ENCODE data around the gene VEZT. TPM values are rescaled to one million over a fixed set of nuclear protein-coding genes. Genes with fewer than 3 reads are reported as not detected.

The VEZT gene
- polyA plus RNA-seq, 1 of the 3 experiments (the other 2 are of a cell fraction): 41.2 TPM

DNA sequence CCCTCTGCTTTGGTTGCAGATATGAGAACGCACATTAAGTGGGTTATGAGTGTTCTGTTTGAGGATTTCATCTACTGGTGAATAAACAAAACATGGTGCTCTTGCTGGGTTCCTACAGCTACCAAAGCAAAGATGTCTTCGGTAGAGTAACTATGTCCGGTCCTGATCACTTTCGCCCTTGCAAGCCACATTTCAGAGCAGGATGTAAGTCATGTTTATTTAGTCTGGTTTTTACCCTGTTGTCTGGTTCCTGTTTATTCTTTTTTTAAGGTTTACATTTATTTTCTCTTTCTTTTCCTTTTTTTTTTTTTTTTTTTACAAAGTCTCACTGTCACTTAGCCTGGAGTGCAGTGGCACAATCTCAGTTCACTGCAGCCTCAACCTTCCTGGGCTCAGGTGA is 99.2 kb downstream of the VEZT start:
- WGBS (ENCODE audit: low lambda C conversion rate): 94% methylated on average over 4 of the region's 4 CpGs
- no peaks in the 10 kb centered on the region for H3K9me2 ChIP-seq
- H3K4me3 ChIP-seq (ENCODE audit: low read depth in 2 of 2, low read length in 1 of 2): no peak overlapping the region
- H3K9ac ChIP-seq: no peak overlapping the region
- no peaks in the 10 kb centered on the region for H3K27me3 ChIP-seq (ENCODE audit: insufficient read depth)
- no peak overlapping the region for H3K27ac ChIP-seq (ENCODE audit: low read depth in 2 of 2, low read length in 1 of 2)
- H3K4me2 ChIP-seq: no peak overlapping the region
- H2AFZ ChIP-seq (ENCODE audit: low read depth): no peak overlapping the region
- ChIA-PET CTCF (no interaction called here), POLR2A (no interaction called here)
- H4K20me1 ChIP-seq (ENCODE audit: insufficient read depth): no peaks in the 10 kb centered on the region
- no peak for TF ChIP-seq RCOR1 (IDR thresholded peaks at IDR 0.05; ENCODE audit: low read length)
- TF ChIP-seq RXRA (IDR thresholded peaks at IDR 0.05; ENCODE audit: borderline replicate concordance, low read depth): no peak
- no peak for TF ChIP-seq SIN3A (IDR thresholded peaks at IDR 0.05; ENCODE audit: borderline replicate concordance, low read depth, low read length)
- TF ChIP-seq, protein P1, sequence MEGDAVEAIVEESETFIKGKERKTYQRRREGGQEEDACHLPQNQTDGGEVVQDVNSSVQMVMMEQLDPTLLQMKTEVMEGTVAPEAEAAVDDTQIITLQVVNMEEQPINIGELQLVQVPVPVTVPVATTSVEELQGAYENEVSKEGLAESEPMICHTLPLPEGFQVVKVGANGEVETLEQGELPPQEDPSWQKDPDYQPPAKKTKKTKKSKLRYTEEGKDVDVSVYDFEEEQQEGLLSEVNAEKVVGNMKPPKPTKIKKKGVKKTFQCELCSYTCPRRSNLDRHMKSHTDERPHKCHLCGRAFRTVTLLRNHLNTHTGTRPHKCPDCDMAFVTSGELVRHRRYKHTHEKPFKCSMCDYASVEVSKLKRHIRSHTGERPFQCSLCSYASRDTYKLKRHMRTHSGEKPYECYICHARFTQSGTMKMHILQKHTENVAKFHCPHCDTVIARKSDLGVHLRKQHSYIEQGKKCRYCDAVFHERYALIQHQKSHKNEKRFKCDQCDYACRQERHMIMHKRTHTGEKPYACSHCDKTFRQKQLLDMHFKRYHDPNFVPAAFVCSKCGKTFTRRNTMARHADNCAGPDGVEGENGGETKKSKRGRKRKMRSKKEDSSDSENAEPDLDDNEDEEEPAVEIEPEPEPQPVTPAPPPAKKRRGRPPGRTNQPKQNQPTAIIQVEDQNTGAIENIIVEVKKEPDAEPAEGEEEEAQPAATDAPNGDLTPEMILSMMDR (IDR thresholded peaks at IDR 0.05): no peak
- no peak for TF ChIP-seq MAX (IDR thresholded peaks at IDR 0.05; ENCODE audit: low read depth)
- no peak for TF ChIP-seq EP300 (IDR thresholded peaks at IDR 0.05; ENCODE audit: borderline replicate concordance in 1 of 2, low read depth in 1 of 2, low read length in 1 of 2)
- no peak for TF ChIP-seq FOXM1 (IDR thresholded peaks at IDR 0.05; ENCODE audit: low read depth)
- no peak for TF ChIP-seq FOSL2 (IDR thresholded peaks at IDR 0.05; ENCODE audit: borderline replicate concordance, low read depth)
- TF ChIP-seq SMC3 (IDR thresholded peaks at IDR 0.05; ENCODE audit: low read depth, low read length): no peak
- TF ChIP-seq, protein P2, sequence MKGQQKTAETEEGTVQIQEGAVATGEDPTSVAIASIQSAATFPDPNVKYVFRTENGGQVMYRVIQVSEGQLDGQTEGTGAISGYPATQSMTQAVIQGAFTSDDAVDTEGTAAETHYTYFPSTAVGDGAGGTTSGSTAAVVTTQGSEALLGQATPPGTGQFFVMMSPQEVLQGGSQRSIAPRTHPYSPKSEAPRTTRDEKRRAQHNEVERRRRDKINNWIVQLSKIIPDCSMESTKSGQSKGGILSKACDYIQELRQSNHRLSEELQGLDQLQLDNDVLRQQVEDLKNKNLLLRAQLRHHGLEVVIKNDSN (IDR thresholded peaks at IDR 0.05; ENCODE audit: borderline replicate concordance, low read depth): no peak
- no peak for TF ChIP-seq REST (IDR thresholded peaks at IDR 0.05; ENCODE audit: low read depth, low read length)
- TF ChIP-seq ELF1 (IDR thresholded peaks at IDR 0.05): no peak
- H3K79me2 ChIP-seq (ENCODE audit: insufficient read depth): no peaks in the 10 kb centered on the region
- H3F3A ChIP-seq (replicated peaks; ENCODE audit: insufficient read depth): peaks cover 3% of the 10 kb centered on the region
- DNase-seq: no peak
- no peaks in the 10 kb centered on the region; a peak in 2 of 4 replicates for H3K4me1 ChIP-seq (ENCODE audit: control insufficient read depth in 1 of 2, insufficient read depth in 2 of 2, low read depth in 1 of 2, low read length in 1 of 2)
- no peaks in the 10 kb centered on the region for H3K36me3 ChIP-seq (replicated peaks in 1 of 2; ENCODE audit: control insufficient read depth in 1 of 2, insufficient read depth in 2 of 2, low read length in 1 of 2)
- no peaks in the 10 kb centered on the region for H3K9me3 ChIP-seq
